Measurements from ENCODE around the gene BTF3L4.

- no peak for TF ChIP-seq CTCF (IDR thresholded peaks at IDR 0.05)
- no peak for TF ChIP-seq POLR2A (IDR thresholded peaks at IDR 0.05)
Measured at GRCh38 chr1:52032785-52033131, 23.3 kb upstream of the BTF3L4 start.

Data from body of pancreas (tissue), 4 donors.